ENCODE data around the gene STX8.
"Not testable (repeated sequence)": the region's sequence is repeated elsewhere in the genome, so short reads cannot be mapped to it uniquely, and the experiment has no call there.

Gene STX8

DNA sequence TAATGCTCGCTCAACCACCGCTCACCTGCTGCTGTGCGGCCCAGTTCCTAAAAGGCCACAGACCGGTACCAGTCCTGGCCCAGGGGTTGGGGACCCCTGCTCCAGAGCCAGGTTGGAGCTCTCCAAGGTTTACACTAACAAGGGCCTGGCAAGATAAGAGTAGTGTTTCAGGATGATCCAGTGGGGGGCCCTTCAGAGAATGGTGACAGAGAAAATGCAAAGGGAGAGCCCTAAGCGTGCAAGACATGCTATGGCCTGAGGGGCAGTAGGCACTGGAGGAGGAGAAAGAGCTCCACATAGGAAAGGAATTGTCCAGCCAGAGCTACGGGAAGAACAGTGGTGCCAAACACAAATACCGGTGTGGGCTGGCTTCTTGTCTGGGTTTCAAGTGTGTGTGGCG lies 233.4 kb downstream of the STX8 start:
- no peak for DNase-seq (ENCODE audit: low read depth in 3 of 3)

DNA sequence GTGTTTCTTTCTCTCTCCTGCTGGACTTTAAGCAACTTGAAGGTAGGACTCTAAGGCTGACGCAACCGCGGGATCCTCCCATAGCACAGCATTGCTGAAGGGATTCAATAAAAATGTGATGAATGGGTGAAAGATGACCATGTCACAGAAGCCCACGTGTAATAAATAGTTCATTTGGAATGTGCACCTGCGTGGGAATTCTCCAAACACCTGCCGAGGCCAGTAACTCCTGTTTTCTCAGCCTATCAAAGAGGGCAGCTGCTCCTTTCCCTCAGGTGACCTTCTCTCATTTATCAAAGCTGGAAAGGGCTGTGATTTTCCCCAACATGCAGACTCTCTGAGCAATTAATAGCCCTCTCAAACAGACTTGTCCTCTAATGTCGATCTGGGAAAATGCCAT lies 235.7 kb downstream of the STX8 start:
- DNase-seq (ENCODE audit: low read depth in 3 of 3) = no peak

DNA sequence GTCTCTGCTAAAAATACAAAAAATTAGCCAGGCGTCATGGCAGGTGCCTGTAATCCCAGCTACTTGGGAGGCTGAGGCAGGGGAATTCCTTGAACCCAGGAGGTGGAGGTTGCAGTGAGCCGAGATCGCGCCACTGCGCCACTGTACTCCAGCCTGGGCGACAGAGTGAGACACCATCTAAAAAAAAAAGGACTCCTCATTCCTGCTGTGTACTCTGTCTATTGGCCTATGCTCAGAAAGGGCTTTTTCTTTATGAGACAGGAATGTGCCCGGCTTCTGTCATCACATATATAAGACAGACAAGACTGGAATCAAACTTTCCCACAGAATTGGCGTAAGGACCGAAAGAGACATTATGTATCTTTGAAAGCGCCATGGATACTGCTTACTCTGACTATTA lies 236.1 kb downstream of the STX8 start:
- DNase-seq (ENCODE audit: low read depth in 3 of 3) = not testable (repeated sequence)

DNA sequence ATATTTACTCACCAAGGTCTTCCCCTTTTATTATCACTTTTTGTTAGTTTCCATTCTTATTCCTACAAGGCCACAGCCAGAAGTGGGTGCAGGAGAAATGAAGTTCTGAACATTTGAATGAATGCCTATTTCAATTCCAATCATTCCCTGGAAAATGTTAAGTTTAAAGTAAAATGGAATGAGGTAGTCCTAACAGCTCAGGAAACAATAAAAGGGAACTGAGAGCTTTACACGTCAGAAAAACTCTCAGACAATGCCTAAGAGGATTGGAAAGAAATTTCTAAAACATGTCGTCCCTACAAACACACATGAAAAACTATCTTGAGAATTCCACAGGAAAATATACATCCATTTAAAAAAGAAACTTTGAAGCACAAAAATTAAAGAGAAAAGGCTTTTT lies 238.8 kb downstream of the STX8 start:
- DNase-seq (ENCODE audit: low read depth in 3 of 3) = no peak

DNA sequence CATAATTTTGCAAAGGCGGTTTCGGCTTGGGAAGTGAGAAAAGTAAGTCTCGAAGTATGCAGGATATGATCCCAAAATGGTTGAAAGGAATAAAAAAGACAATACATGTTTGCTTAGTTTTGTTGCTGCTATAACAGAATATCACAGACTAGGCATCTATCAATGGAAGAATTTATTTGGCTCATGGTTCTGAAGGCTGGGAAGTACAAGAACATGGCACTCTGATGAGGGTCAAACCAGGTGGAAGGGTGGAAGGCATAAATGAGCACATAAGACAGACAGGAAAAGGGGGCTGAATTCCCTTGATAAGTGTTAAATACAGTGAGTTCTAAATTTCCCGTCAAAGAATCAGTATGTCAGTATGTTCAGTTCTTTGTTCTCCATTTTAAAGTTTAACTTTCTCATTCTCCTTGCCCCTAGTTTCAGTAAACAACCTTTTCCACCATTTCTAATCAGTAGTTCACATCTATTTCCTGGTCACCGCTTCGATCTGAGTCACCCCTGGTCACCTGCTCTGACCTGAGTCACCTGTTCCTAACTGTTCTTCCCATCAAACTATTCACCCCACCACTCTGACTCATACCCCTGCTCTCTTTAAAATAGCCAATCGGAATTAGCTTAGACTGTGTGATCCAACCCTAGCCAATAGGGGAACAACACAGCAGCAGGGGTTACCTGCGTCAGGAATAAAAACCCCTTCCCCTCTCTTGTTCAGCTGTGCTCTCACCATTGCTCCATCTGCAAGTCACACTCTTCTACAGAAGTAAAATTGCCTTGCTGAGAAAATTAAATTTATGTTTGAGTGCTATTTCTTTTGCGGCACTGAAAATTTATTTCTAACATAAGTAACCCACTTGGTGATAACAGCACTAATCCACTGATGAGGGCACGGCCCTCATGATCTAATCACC lies 240.8 kb downstream of the STX8 start:
- DNase-seq (ENCODE audit: low read depth in 3 of 3) = no peak

DNA sequence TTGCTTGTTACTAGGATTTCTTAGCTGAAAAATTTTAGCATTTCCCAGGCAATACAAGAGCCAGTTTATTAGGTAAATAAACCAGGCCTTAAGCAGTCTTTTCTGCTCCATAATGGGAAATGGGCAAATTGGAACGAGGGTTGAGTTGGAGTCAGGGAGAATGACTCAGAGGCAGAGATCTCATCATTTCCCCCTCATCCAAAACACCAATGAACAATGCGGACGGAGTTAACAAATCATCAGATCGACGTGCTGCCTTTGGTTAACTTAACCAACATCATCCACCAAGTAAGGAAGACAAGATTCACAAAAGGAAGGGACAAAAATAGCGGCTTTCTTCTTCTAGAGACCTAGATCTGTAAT lies 243.5 kb downstream of the STX8 start:
- no peak for DNase-seq (ENCODE audit: low read depth in 3 of 3)

DNA sequence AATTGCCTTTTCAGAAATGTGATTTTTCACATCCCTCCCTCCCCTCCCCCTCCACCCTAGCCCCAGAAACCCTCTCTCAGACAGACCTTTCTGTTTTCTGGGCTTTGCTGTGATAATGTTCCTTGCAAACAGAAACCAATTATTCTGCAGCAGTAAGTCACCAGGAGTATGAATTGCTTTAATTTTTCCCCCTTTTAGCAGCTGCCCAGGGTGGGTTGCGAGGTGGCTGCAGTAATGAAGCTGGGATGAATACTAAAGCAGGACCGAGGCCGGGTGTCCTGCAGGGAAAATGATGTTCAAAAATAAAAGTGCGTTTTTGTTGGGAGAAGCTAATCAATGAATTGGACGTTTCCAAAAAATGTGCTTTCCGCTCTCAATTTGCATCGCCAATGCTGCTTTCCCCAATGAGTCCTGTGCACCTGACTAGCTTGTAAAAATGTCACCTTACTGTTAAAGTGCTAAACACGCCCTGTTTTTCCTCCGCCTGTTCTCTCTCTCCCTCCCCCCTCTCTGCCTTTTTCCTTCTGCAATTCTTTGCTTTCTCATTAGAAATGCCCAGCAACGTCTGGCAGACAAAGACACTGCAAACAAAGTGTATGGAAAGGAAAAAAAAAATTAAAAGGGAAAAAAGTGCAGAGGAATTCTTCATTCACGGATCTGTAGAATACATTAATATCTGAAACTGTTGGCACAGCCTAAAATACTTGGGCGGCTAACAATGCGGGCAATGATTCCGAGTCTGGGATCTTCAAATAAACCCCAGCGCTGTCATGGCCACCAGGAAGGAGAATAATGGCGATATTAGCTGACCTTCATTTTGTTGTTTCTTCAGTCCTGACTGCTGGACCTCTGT lies 244.1 kb downstream of the STX8 start:
- DNase-seq (ENCODE audit: low read depth in 3 of 3) = no peak

DNA sequence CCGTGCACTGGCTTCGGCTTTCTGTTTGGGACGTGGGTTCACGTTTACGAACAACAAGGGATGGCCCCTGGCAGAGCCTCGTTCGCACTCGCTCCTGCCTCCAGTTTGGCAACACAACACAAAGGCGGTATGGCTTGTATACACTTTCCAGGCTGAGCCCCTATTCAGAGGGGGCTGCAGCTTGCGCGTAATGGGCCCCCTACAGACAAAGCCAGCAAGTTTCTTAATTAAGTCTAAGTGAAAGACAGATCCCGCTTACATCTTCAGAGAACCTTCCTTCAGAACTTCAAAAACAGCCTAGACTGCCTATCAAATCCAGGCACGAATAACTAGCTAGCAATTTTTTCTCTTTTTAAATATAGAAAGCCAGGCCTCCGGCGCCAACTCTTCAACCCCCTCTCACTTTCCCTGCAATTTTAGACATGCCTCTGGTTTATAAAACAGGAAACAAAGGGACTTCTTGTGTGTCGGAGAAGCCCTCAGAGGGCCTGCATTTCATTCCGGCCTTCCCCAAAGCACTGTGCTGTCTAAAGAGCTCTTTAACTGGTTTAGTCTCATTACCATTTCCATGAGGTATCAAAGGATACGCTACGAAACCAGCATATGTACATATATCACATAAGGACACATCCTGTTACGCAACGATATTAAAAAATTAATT lies 244.9 kb downstream of the STX8 start:
- DNase-seq (ENCODE audit: low read depth in 3 of 3) = no peak

DNA sequence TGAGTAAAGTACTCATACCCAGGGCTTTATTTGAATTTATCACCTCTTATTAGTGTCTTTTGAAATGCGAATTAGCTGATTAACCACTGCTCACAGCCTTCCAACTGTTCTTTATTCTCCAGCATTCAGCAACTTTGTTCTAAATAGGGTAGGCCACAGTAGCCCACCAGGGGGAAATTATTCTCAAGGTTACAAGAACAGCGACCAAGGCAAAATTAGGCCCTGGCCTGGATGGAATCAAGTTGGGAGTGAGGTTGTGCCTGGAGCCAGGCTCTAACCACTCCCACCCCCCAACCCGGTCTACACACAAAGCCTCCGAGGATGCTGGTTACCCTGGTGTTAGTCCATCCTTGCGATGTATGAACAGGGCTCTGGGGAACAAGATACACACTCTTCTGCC lies 245.5 kb downstream of the STX8 start:
- DNase-seq (ENCODE audit: low read depth in 3 of 3) = no peak

DNA sequence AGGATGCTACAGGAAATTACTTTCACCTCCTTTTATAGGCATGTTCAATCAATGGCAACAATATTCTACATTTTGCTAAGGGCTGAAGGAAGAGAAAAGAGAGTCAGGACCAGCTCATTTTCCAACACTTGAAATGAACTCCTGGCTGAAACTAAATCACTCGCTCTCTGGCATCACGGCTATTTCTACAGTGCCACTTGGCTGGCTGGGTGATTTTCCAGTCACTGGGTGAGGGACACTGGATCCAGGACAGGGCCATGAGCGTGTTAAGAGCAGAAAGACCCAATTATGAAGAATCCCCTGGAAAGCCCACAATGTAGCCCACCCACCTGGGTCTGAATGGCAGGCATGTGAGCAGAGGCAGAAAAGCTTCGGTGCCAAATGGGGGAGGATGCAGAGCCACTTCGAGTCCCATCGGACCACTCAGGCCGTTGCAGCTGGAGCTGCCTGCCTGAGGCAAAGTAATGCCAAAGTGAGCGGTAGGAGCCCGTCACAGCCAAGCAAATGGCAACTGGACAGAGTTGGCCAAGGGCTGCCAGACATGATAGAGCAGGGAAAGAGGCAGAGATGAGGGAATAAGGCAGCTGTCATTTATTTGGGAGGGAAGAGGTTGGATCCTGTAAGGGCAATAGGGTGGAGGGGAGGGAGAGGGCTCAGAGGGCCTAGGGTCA lies 246.2 kb downstream of the STX8 start:
- DNase-seq (ENCODE audit: low read depth in 3 of 3) = no peak

DNA sequence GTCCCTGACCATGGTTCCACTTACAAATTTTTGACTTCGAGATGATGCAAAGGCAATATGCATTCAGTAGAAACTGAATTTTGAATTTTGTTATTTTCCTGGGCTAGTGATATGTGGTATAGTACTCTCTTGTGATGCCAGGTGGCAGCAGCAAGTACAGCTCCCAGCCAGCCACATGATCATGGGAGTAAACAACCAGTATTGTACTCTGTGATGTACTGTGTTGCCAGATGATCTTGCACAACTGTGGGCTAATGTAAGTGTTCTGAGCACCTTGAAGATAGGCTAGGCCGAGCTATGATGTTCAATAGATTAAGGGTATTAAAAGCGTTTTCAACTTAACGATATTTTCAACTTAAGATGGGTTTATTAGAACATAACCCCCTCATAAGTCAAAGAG lies 250.8 kb downstream of the STX8 start:
- DNase-seq (ENCODE audit: low read depth in 3 of 3) = no peak

DNA sequence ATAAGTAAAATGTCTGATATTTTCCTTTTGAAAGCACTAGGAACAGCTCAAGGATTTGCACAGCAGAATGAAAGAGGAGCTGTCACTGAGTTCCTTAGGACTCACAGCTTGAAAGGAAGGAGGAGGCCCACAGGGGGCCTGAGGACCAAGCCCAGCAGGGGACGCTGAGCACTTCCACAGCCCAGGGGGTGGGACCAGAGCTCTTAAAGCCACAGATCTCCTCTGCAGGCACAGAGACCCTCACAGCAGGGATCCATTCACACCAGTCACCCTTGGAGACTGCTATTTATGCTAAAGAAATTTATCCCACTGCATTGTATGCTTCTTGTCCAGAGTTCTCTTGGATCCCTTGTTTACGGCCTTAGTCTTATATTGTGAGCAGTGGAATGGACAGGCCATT lies 253.3 kb downstream of the STX8 start:
- no peak for DNase-seq (ENCODE audit: low read depth in 3 of 3)

DNA sequence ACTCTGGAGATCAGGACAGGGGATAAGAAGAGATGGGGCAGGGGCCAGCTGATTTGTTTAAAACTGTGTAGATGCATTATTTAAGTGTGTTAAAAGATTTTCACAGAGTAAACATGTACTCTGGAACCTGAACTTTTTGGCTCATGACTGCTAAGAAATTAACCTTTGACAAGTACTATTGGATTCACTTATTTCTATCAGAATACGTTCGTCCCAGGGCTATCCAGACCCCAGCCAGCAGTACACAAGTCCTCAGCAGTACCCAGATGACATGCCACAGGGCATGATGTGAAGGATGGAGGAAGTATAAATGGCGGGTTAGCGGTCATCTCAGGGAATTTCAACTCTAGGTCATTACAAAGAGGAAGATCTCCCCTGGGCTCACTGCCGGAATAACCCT lies 253.7 kb downstream of the STX8 start:
- DNase-seq (ENCODE audit: low read depth in 3 of 3) = no peak

DNA sequence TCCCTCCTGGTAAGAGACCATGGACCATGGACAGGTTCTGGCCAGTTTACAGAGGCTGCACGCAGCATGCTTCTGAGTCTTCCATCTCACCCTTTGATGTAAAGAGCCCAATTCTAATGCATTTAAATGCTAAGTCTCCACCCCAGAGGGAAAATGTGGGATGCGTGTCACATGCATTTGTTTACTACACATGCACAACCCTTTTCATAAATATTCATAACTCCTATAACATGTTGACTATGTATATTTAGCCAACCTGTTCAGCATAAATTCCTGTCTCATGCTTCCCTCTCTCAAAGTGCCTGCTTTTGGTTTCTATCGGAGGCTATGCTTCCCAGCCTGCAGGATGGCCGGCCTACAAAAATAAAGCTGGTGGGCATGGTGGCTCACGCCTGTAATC lies 260.3 kb downstream of the STX8 start:
- no peak for DNase-seq (ENCODE audit: low read depth in 3 of 3)

DNA sequence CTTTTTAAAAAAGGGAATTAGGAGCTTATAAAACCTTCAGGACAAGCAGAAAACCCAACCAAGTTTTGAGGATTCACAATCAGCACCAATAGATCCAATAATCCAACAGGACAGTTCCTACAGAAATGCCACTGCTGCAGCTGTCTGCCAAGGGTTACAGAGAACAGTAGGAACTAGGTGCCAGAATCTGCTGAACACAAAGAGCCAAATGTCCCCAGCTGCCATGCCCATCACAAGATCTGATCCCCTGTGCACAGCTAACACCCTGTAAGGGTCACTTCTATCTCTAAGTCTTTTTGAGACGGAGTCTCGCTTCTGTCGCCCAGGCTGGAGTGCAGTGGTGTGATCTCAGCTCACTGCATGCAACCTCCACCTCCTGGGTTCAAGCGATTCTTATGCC lies 262.3 kb downstream of the STX8 start:
- no peak for DNase-seq (ENCODE audit: low read depth in 3 of 3)

DNA sequence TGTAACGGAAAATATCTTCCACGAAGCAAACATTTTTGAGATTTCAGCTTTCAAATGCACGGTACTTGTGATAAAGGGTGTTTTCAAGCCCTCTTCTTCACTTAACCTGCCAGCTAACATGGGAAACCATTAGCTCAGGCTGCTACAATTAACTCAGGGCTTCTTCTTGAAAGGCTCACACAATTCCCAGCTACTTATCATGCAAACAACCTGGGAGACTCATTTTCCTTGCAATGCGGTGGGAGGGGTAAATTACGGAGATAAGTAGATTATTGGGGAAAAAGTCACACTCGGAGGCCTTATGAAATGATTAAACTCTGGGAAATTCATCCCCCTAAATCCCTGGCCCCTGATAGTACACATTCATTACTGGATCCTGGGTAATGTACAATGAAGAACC lies 266.4 kb downstream of the STX8 start:
- no peak for DNase-seq (ENCODE audit: low read depth in 3 of 3)

DNA sequence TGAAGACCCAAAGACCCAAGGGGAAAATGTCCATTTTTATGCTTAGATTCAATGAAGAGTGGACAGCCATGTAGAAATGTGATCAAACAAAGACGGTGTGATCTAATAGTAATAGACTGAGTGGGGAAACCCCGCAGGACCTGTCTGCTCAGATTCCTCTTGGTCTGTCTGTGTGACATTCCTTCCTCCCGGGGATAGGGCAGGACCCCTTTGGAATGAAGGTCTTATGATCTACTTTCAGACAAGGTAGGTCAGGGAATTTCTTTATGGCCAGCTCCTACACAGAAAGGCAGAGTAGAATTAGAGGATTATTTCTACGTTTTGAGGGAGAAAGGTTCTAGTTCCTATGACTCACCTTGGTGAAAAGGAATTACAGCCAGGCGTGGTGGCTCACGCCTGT lies 267.6 kb downstream of the STX8 start:
- DNase-seq (ENCODE audit: low read depth in 3 of 3) = no peak

DNA sequence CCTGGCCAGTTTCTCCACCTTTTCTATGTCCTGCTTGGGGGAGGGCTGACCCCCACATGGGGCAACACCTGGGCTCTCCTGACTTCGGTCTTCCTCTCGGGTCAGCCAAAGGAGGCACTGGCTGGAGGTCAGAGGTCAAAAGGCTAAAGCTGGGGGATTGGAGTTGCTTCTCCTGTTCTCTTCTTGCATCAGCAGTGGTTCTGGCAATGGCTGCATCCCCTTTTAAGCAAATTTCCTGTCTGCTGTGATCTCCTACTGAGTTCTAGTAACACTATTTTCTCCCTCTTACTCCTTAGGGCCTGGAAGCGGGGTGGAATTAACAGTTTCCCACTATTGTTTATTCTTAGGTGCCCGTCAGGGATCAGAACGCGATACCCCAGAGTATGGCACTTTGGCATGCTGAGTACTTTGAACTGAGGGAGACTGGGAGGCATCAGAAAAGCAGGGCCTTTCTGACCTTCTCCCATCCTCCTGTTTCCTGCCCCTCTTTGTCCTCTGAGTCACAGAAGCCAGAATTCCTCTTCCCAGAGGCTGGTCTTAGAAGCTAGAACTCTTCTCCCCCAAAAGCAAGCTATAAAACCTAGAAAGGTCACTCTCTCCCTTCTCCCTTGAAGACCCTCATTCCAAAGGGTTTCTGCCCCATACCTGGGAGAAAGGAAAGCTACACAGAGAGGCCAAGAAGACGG lies 268.2 kb downstream of the STX8 start:
- DNase-seq (ENCODE audit: low read depth in 3 of 3) = no peak

DNA sequence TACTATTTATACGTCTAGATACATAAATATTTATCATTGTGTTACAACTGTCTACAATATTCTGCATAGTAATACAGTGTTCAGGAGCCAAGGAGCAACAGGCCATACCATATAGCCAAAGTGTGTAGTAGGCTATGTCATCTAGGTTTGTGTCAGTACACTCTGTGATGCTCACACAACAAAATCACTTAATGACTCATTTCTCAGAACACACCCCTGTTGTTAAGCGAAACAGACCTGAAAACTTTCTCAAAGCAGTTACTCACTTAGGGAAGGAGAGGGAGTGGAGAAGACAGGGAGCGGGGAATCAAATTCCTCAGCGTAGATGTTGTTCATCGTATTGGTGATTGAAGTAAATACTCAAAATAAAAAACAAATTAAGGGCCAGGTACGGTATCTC lies 269.5 kb downstream of the STX8 start:
- DNase-seq (ENCODE audit: low read depth in 3 of 3) = no peak

DNA sequence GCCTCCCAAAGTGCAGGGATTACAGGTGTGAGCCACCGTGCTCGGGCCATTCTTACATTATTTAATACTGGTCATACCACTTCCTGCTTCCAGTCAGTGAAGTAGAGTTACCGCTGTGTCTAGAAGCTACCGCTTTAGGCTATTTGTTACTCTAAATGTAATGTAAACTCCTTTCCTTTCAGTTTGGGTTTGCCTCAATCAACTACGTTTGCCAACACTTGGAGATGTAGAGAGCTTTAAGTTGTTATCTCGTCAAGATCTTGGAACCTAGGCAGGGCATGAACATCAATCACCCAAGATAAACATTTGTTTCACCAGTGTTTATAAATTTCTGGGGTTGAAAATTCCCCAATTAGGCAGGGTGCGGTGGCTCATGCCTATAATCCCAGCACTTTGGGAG lies 275.9 kb downstream of the STX8 start:
- DNase-seq (ENCODE audit: low read depth in 3 of 3) = no peak

DNA sequence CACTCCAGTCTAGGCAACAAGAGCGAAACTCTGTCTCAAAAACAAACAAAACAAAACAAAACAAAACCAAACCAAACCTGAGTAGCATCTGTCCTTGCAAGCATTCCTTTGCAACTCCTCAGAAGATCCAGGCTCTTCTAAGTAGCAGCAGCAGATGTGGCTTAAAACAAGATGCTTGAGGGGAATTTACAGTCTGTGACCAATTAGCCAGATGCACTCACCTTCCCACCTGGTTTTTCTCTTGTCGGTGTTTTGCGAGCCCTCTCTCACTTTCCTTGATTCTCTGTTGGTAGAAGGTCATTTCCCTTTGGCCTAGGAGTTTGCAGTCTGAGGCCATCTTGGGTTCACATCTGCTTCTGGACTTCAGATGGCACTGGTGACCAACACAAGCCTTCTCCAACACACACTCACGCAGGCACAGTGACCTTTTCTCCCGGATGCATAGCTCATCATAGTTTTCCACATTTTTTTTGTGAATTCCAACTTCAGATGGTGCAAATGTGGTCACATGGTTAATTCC lies 276.8 kb downstream of the STX8 start:
- DNase-seq (ENCODE audit: low read depth in 3 of 3) = no peak

Data from stimulated activated CD4-positive, alpha-beta T cell treated with anti-CD3 and anti-CD28 coated beads, TNF-alpha, amount 100 ng/mL, for 24 hours (primary cell).